D721Med (cell line): ENCODE data around the gene MBNL2.
A peak's percentile ranks its signal among the peaks of the same experiment; 100 is the strongest.

Experiments
- DNase-seq: peaks from one replicate; pipeline ENCODE4 v3.0.0; 2011; ENCODE audit warnings: low spot score; ENCODE audit not compliant: insufficient read length
- FAIRE-seq: peaks from 2 replicates; lab custom pipeline; 2011; peaks lifted over from hg19 to GRCh38; lab: Jason Lieb, UNC
- TF ChIP-seq, protein P1 (sequence below): IDR thresholded peaks from 2 replicates; pipeline ENCODE4 v1.5.1; 2012; ENCODE audit warnings: mild to moderate bottlenecking, control low read depth; ENCODE audit not compliant: insufficient read depth; ENCODE audit errors: missing control alignments

MBNL2 gene

DNA sequence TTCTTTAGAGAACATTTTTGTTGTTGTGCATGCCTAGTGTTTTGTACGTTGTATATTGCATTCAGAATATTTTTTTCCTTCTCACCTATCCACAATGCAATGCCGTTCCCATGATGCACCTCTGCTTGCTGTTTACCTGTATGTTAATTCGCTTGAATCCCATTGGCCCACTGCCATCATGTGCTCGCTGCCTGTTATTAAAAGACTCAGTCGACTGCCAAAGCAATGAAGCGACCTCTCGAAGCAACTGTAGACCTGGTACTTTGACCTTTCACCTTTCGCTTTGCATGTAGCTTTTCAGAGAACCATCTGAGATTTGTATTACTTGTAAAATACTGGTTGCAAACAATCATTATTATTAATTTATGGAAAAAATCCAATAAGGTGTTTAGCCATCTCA, 134.5 kb downstream of the MBNL2 start:
- FAIRE-seq (no peak), DNase-seq (no peak)
- TF ChIP-seq, protein P1, sequence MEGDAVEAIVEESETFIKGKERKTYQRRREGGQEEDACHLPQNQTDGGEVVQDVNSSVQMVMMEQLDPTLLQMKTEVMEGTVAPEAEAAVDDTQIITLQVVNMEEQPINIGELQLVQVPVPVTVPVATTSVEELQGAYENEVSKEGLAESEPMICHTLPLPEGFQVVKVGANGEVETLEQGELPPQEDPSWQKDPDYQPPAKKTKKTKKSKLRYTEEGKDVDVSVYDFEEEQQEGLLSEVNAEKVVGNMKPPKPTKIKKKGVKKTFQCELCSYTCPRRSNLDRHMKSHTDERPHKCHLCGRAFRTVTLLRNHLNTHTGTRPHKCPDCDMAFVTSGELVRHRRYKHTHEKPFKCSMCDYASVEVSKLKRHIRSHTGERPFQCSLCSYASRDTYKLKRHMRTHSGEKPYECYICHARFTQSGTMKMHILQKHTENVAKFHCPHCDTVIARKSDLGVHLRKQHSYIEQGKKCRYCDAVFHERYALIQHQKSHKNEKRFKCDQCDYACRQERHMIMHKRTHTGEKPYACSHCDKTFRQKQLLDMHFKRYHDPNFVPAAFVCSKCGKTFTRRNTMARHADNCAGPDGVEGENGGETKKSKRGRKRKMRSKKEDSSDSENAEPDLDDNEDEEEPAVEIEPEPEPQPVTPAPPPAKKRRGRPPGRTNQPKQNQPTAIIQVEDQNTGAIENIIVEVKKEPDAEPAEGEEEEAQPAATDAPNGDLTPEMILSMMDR, result no peak

DNA sequence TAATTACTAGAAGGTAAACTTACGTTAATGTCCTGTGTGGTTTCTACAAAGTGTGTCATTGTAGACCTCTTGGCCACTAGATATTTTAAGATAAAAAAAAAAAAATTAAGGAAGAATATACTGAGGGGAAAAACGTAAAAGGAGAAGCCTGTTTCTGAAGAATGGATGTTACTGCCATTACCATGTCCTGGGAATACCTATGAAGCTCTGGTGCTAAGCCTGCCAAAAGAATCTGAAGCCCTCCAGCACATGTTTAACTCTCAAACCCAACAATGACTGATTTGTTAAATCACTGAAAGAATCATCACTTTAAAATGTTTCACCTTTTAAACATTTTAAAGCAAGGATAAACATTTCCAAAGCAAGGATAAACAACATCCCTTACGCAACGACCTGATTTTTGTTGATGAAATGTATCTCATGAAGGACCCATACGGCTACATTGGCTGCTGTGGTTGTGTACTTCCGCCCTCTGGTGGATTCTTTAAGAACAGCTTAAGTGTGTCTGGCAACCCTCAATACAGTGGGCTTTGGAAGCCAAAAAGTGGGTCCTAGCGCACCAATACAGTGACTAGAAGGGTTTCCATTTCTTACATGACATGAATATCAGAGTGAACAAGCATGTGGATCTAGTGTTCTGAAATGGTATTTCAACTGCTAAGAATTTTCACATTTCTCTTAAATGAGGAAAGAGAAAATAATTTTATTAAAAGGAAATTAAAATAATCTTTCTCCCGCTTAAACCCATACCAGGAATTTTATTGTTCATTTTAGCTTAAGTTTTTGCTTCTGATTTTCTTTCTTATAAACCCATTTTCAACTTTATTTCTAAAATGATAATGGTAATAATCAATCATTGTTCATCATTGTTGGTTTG, 137.3 kb downstream of the MBNL2 start:
- TF ChIP-seq, protein P1, result peak; percentile 77
- DNase-seq, result no peak
- peak; percentile 88 for FAIRE-seq

DNA sequence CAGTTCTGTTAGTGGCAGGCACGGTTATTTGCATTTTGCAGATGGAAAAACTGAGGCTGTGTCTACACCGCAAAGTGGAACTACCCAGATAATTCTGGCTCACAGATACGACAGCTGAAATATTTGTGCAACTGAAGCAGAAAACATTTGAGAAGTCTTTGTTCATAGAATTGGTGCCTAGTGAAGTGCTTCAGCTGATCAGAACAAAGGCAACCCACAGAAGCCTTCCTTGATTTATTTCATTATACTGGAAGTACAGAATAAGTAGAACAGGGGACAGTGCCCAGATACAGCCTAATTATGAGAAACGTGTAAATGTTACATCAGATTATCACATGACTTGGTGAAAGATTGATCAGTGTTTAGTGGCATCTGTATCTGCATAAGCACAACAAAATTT, 138.5 kb downstream of the MBNL2 start:
- TF ChIP-seq, protein P1, result no peak
- DNase-seq (no peak), FAIRE-seq (no peak)

DNA sequence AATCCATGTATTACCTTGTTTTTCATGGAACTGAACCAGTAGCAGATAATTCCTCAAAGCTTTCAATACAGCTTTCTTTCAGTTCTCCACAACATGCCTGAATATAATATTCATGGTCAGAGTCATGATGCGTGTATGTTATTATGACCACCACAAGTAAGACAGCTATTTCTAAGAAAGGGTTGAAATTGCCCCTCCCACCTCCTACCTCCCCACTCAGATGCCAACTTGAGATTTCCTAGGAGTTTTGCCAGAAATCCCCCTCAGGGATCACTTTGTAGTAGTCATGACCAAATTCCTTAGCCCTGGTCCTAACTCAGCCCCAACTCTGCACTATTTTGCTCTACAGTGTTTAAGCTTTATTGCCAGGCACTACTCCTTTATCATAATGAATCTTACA, 141.9 kb downstream of the MBNL2 start:
- DNase-seq (no peak), FAIRE-seq (no peak)
- TF ChIP-seq, protein P1, result no peak

DNA sequence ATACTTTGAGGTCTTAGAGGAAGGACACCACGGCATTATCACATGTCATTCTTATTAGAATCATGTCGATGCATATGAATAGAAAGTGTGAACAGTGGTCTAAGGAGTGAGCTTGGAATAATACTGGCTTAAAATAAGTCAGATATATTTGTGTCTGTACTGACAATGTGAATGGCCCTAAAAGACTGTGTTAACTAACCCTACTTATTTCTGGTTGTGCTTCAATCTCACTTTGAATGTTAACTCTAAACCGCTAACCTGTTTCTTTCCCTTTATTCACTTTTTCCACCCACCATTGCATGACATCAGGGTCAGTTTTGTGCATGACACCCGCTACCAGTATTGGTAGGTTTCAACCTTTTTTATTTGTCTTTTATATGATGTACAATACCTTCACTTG, 142.7 kb downstream of the MBNL2 start:
- FAIRE-seq, result no peak
- TF ChIP-seq, protein P1, result no peak
- DNase-seq, result no peak

DNA sequence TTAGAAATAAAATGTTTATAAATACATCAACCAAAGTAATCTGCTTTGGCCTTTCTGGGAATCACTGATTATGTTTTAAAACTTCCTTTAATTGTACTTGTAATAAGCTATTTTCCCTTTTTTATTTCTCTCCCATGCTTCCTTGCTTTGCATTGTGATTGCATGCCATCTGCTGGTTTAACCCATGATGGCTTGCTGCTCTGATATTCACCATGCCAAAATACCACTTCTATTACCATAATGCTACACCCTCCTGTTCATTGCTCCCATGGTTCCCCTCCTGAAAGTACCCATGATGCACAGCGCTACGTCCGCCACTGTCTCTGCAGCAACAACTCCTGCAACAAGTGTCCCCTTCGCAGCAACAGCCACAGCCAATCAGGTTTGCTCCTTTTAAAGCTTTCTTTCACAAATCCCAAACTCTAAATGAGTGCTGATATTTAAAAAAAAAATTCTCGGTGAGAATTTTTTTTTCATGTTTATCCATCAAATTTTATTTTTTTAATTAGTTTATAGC, 144.1 kb downstream of the MBNL2 start:
- no peak for FAIRE-seq
- TF ChIP-seq, protein P1, result no peak

More for the DNA sequence above, 144.1 kb downstream of the MBNL2 start:
- no peak for DNase-seq
